ENCODE results near the gene PLPPR5.

Gene PLPPR5

DNA sequence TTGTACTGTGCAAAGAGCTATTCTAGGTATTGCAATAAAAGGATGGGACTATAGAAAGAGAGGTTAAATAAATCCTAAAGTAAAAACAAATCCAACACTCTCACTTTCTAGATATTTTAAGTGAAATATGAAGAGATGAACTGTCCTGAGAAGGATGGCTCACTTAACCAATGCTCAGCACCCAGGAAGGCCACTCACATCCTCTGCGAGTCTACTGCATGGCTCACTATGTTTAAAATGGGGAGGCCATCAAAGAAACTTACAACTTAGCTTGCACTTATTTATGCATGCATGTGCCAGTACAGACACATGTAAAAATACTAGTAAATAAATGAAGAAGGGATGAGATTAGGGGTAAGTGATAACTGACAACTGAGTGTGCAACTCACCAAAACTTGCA is 37.5 kb downstream of the PLPPR5 start:
- no peak for DNase-seq

GRCh38 chr1:98965394-98965793 is 39.3 kb downstream of the PLPPR5 start:
- no peak for DNase-seq

DNA sequence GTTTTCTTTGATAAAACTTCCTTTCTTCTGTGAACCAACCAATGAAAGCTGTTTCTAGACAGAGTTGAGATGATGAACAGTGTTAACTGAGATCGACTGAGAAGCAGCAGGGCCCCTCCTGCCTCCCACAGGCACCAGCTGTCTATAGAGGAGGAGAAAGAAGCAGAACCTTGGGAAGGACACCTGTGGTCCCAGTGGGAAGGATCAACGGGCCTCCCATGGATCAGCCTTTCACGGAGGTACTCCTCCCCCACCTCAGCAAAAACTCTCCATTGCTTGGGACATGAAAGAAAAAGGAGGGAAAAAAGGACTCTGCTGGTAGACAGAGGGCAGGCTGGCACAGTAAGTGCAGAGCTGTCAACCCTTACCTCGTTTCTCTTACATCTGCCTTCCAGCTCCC is 40.5 kb downstream of the PLPPR5 start:
- no peak for DNase-seq

DNA sequence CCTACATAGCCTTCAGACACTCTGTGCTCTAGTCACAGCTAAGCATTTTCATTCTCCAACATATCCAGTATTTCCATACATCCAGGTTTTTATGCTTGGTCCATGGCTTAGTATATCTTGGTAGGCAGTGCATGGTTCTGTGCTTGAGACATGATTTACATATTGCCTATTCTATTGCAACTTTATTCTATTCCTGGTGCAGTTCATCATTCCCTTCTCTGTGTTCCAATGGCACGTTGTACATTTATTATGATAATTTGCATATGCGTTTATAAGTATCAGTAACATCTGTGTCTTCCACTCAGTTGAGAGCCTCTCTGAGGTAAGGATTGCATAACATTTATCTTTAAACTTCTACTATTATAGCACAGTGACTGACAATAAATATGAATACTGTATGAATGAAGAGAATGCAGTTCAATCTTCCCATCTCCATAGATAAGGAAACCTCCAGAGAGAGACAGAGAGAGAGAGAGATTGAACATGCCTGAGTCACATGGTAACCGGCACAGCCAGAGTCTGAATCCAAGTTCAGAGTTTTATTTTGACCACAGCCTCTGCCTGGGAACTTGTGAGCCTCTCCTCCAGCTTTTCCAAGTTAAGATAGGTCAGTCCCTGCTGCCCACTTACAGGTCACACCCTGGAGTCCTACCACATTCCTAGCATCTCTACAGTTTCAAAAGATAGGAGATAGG is 41.5 kb downstream of the PLPPR5 start:
- no peak for DNase-seq

- no peak for DNase-seq
Measured at GRCh38 chr1:98962156-98962555, 42.5 kb downstream of the PLPPR5 start.

DNA sequence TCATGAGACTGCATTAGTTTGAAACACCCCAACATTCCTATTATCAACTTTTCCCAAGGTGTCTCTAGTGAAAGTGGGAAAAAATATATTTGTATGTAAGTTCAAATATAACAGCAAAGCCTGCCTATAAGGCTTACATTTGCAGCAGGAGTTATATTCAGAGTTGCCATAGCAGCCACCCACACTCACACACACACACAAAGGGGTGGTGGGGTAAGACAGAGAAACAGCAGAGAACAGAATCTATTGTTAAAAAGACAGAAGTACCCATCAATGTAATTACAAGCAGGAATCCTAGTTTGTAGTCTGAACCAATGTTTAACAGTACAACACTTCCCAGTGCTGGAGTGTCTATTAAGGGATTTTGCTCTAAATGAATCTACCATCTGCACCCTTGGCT is 55.0 kb downstream of the PLPPR5 start:
- DNase-seq = no peak

- no peak for DNase-seq
Measured at GRCh38 chr1:98949166-98949565, 55.5 kb downstream of the PLPPR5 start.

DNA sequence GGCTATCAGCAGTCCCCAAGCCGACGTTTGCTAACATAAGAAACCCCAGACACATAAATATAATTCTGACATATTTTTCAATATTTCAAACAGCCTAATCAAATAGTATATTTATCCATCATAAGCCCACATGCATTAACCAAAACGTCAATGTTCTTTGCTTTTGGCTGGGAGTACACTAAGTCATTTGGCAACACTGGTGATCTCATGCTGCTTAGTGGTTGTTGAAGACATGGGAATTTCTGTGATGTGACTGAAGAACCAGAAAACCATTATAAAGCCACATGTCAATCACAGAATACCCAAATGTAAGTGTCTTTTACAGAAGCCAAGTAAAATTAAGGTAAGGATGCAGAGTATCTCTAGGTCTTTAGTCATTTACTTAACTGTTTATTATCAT is 57.6 kb downstream of the PLPPR5 start:
- DNase-seq = no peak

GRCh38 chr1:98940722-98941079 is 64.0 kb downstream of the PLPPR5 start:
- DNase-seq = no peak

- no peak for DNase-seq
Measured at GRCh38 chr1:98940069-98940721, 64.5 kb downstream of the PLPPR5 start.

GRCh38 chr1:98939471-98939870 is 65.2 kb downstream of the PLPPR5 start:
- DNase-seq = no peak

DNA sequence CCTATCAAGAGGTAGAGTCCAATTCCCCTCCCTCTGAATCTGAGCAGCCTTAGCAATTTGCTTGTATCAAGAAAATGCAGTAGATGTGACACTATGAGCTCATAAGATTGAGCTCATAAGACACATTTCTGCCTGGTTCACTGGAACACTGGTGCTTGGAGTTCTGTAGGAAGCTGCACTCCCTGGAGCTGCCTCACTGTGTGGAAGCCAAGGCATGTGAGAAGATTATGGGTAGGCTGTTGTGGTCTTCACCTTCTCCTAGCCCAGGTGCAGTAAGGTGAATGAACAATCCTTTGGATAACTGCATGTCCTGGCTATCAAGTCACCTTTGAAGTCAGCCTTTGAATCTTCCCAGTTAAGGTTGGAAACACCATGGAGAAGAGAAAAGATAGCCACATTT is 67.3 kb downstream of the PLPPR5 start:
- DNase-seq = no peak

- no peak for DNase-seq
Measured at GRCh38 chr1:98932184-98932583, 72.5 kb downstream of the PLPPR5 start.

DNA sequence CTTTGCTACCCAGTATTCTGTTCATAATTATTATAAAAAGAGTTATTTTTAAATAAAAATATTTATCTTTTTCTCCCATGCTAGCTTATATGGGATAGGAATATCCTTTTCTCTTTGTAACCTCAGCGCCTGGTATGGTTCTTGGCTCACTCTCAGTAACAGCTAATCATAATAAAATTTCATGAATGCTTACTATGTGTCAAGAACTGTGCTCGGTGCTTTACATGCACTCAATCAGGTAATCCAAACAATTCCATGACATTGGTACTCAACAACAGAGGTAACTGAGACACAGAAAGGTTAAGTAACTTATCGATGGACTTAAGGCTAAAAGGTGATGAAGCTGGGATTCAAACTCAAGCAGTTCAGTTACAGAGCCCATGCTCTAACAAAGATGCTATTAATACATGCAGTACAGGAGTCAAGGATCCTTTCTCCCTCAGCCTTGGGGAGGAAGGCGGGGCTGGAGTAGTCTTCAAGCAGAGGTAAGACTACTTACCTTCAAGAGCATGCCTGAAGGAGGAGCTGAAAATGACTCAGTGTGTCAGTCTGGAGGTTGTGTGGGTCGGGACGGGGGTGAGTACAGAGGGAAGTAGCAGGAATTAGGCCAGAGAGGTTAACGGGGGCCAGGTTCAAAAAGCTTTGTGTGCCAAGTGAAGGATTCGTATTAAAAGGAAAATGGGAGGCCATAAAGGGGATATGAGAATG is 73.4 kb downstream of the PLPPR5 start:
- DNase-seq = no peak

- no peak for DNase-seq
Measured at GRCh38 chr1:98929437-98929836, 75.2 kb downstream of the PLPPR5 start.

- no peak for DNase-seq
Measured at GRCh38 chr1:98926597-98926996, 78.1 kb downstream of the PLPPR5 start.

DNA sequence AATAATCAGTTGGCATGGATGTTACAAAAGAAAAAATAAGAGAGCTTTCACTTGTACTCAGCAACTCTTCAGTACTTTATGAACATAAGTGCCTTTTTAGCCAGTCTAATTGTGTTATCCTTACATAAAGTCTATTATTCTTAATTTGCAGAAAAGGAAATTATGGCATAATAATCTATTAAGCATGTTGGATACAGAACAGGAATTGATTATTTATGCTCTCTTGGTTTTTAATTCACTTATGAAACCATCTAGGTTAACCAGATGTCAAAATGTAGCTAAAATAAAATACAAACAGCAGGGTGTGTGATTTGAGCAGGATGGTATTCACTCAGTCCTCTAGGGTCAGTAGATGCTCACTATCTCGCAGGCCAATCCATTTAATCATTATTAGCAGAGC is 79.7 kb downstream of the PLPPR5 start:
- no peak for DNase-seq

DNA sequence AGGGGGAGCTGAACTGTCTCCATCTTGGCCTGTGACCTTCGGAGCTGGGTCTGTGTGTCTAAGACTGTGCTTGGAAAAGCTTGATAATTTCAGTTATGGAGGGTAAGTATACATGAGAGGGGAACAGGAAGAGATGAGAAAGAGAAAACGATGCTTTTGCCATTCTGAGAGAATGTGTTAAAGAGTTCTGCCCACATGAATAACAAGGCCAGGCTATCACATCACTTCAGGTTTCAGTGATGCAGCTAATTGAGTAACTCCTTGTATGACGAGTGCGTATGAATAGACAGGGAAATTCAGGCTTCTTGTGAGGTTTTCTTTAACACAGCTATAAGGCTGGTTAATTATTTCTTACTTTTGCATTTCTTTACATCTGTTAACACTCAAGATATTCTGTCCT is 81.0 kb downstream of the PLPPR5 start:
- no peak for DNase-seq

DNA sequence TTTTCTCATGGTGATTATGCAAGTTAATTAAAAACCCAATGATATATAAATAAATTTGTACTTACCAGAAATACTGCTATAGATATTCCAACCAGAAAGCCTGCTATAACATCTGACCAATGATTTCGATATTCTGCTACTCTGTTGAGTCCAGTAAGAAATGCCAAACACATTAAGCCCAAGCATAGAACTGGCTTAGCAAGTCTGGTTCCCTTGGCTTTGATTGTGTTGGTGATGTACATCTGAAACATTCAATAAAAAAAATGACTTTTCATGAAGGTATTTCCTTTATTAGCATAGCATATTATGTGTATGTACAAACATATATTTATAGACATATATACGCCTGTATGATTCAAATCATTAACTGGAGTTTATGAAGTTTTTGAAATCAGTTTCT is 82.8 kb downstream of the PLPPR5 start:
- DNase-seq = no peak

DNA sequence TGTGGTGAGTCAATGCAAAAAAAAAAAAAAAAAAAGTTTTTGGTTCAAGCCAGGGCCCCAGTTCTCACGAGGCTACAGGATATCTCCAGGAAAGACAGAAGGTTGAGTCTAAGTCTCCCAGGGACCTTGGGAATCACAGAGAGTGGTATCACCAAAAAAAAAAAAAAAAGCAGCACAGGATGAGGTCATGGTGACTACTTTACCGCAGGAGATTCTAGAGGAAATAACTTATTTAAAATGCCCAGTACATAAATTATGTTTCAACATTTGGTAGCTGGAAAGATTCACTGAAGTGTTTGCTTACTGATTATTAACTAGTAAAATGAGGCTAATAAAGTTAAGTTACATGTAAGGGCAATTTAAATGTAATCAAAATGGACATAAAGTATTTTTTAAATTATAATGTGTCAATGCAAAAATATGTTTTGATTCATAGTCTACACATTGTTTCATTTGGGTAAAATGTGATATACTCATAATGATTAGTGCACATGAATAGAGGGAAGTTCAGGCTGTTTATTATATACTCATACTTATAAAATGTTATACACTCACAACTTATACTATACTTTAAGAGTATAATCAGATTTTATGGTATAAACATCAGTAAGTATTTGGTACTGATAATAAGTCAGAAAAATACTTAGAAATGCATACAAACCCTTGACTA is 84.1 kb downstream of the PLPPR5 start:
- DNase-seq = no peak

- DNase-seq = no peak
Measured at GRCh38 chr1:98919652-98920051, 85.0 kb downstream of the PLPPR5 start.

DNA sequence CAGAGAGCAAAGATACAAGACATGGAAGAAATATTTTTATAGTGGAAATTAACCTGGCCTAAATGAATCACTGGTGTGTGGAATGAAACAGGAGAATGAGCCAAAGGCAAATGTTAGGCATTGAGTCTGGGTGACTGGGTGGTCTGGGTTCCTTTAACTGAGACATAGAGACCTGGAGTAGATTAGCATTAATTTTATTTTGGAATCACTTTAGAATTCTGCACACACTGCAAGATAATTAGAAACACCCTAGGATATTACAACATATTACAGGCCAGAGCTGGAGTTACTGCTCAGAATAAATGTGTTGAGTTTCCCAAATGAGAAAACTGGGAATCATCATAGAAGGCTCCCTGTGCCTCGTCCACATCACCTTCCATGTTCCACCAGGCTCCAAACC is 85.5 kb downstream of the PLPPR5 start:
- DNase-seq = no peak

- no peak for DNase-seq
Measured at GRCh38 chr1:98914547-98914946, 90.1 kb downstream of the PLPPR5 start.

GRCh38 chr1:98910827-98911226 is 93.8 kb downstream of the PLPPR5 start:
- DNase-seq = no peak
